Stimulated activated CD8-positive, alpha-beta memory T cell treated with anti-CD3 and anti-CD28 coated beads, Interleukin-4, amount 100 ng/mL, for 24 hours (primary cell): ENCODE data around the gene STK32C.

Experiments
- DNase-seq: peaks from one replicate; pipeline ENCODE4 v3.0.0-alpha.2; 2020; ENCODE audit warnings: low read depth

Gene STK32C

GRCh38 chr10:132184816-132185593 lies 122.7 kb downstream of the STK32C start:
- no peak for DNase-seq

- no peak for DNase-seq
Observed at GRCh38 chr10:132183046-132183445, 124.7 kb downstream of the STK32C start.

GRCh38 chr10:132182591-132182990 lies 125.2 kb downstream of the STK32C start:
- DNase-seq, result no peak

- DNase-seq, result no peak
Observed at GRCh38 chr10:132181691-132182425, 125.9 kb downstream of the STK32C start.

GRCh38 chr10:132180736-132181135 lies 127.0 kb downstream of the STK32C start:
- DNase-seq, result no peak

GRCh38 chr10:132179551-132180392 lies 128.0 kb downstream of the STK32C start:
- DNase-seq, result no peak

GRCh38 chr10:132178672-132179545 lies 128.8 kb downstream of the STK32C start:
- no peak for DNase-seq

- DNase-seq, result no peak
Observed at GRCh38 chr10:132178046-132178445, 129.7 kb downstream of the STK32C start.

- no peak for DNase-seq
Observed at GRCh38 chr10:132176623-132177500, 130.9 kb downstream of the STK32C start.

GRCh38 chr10:132175907-132176581 lies 131.7 kb downstream of the STK32C start:
- no peak for DNase-seq

GRCh38 chr10:132175408-132175807 lies 132.3 kb downstream of the STK32C start:
- no peak for DNase-seq

GRCh38 chr10:132174237-132174636 lies 133.5 kb downstream of the STK32C start:
- no peak for DNase-seq

- no peak for DNase-seq
Observed at GRCh38 chr10:132173185-132173584, 134.6 kb downstream of the STK32C start.

GRCh38 chr10:132172091-132173066 lies 135.4 kb downstream of the STK32C start:
- no peak for DNase-seq

GRCh38 chr10:132170561-132171361 lies 137.0 kb downstream of the STK32C start:
- DNase-seq, result no peak

- DNase-seq, result no peak
Observed at GRCh38 chr10:132169766-132170560, 137.8 kb downstream of the STK32C start.
